SK-N-SH treated with all-trans-retinoic acid at 6 μM for 48 hours (cell line): ENCODE measurements around the gene ABI3.

Source experiments
- ATAC-seq: fragments of 200-7000 bp; cut with Tn5 transposase; 3 replicates; pipeline ENCODE4 v1.9.1; 2020; ENCODE audit warnings: mild to moderate bottlenecking, moderate library complexity
- BACH2 ChIP-seq: fragments of 250-450 bp; sonication (Bioruptor Pico); IDR thresholded peaks from 2 replicates; pipeline ENCODE4 v1.9.0; 2021; ENCODE audit warnings: mild to moderate bottlenecking, borderline replicate concordance
- CSDC2 ChIP-seq: fragments of 250-450 bp; sonication (Bioruptor Pico); IDR thresholded peaks from 2 replicates; pipeline ENCODE4 v1.5.0; 2020; ENCODE audit warnings: mild to moderate bottlenecking, moderate library complexity
- ESRRG ChIP-seq: fragments of 250-450 bp; sonication (Bioruptor Pico); IDR thresholded peaks from 2 replicates; pipeline ENCODE4 v1.6.1; 2021; ENCODE audit warnings: mild to moderate bottlenecking
- GLIS3 ChIP-seq: fragments of 250-450 bp; sonication (Bioruptor Pico); IDR thresholded peaks from 2 replicates; pipeline ENCODE4 v1.5.0; 2020; ENCODE audit warnings: mild to moderate bottlenecking, moderate library complexity
- ISL1 ChIP-seq: fragments of 250-450 bp; sonication (Bioruptor Pico); IDR thresholded peaks from 2 replicates; pipeline ENCODE4 v2.1.2; 2022; ENCODE audit warnings: mild to moderate bottlenecking, moderate library complexity
- RARB ChIP-seq: fragments of 250-450 bp; sonication (Bioruptor Pico); IDR thresholded peaks from 2 replicates; pipeline ENCODE4 v1.8.0; 2021; ENCODE audit warnings: mild to moderate bottlenecking, moderate library complexity
- SNAI2 ChIP-seq: fragments of 250-450 bp; sonication (Bioruptor Pico); IDR thresholded peaks from 2 replicates; pipeline ENCODE4 v1.5.0; 2020; ENCODE audit warnings: mild to moderate bottlenecking, moderate library complexity
- TOX ChIP-seq: fragments of 250-450 bp; sonication (Bioruptor Pico); IDR thresholded peaks from 2 replicates; pipeline ENCODE4 v1.8.0; 2021; ENCODE audit warnings: mild to moderate bottlenecking, moderate library complexity, borderline replicate concordance
- ZFP3 ChIP-seq: fragments of 250-450 bp; sonication (Bioruptor Pico); IDR thresholded peaks from 2 replicates; pipeline ENCODE4 v1.5.0; 2020; ENCODE audit warnings: mild to moderate bottlenecking, moderate library complexity
- ZFP30 ChIP-seq: fragments of 450-650 bp; formaldehyde crosslinking; IDR thresholded peaks from 2 replicates; pipeline ENCODE4 v1.5.0; 2022; ENCODE audit warnings: mild to moderate bottlenecking, moderate library complexity
- ZNF565 ChIP-seq: fragments of 450-650 bp; formaldehyde crosslinking; conservative IDR thresholded peaks from 2 replicates; pipeline ENCODE4 v1.5.0; 2020; ENCODE audit warnings: low read depth, mild to moderate bottlenecking, moderate library complexity
- ZNF8 ChIP-seq: fragments of 450-650 bp; formaldehyde crosslinking; IDR thresholded peaks from 2 replicates; pipeline ENCODE4 v1.5.0; 2020; ENCODE audit warnings: mild to moderate bottlenecking, moderate library complexity
- TF ChIP-seq, protein P1 (sequence below): fragments of 250-450 bp; sonication (Bioruptor Pico); IDR thresholded peaks from 2 replicates; pipeline ENCODE4 v1.8.0; 2021; ENCODE audit warnings: low read depth, mild to moderate bottlenecking, moderate library complexity, borderline replicate concordance
- TF ChIP-seq, protein P2 (sequence below): fragments of 250-450 bp; sonication (Bioruptor Pico); IDR thresholded peaks from 2 replicates; pipeline ENCODE4 v1.5.1; 2021; ENCODE audit warnings: mild to moderate bottlenecking, moderate library complexity
- TF ChIP-seq, protein P3 (sequence below): fragments of 250-450 bp; sonication (Bioruptor Pico); IDR thresholded peaks from 2 replicates; pipeline ENCODE4 v1.8.0; 2020; ENCODE audit warnings: mild to moderate bottlenecking, moderate library complexity, borderline replicate concordance
- TF ChIP-seq, protein P4 (sequence below): fragments of 250-450 bp; sonication (Bioruptor Pico); IDR thresholded peaks from 2 replicates; pipeline ENCODE4 v1.5.0; 2020; ENCODE audit warnings: mild to moderate bottlenecking, moderate library complexity

ABI3 gene

DNA sequence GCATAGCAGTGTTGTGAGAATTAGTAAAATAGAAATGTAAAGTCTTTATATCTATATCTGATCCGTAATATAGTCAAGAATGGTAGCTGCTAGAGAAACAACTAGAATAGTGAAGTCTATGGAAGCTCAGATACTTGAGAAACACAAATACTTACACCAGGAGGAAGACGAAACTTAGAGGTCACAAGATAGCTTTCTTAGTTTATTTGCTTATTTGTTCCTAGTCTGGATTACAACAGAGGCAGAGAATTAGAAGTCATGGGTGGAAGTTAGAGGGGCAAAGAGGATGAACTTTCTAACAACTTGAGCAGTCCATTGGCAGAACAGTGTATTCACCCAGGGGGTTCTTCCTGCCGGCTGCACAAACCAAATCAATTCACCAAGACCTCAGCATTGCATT is 14.0 kb upstream of the ABI3 start:
- no peak for ATAC-seq
- no peak for TF ChIP-seq ESRRG (CRISPR knock-in tag)
- TF ChIP-seq BACH2 (CRISPR knock-in tag) = no peak
- no peak for TF ChIP-seq GLIS3 (CRISPR knock-in tag)
- TF ChIP-seq, protein P1, sequence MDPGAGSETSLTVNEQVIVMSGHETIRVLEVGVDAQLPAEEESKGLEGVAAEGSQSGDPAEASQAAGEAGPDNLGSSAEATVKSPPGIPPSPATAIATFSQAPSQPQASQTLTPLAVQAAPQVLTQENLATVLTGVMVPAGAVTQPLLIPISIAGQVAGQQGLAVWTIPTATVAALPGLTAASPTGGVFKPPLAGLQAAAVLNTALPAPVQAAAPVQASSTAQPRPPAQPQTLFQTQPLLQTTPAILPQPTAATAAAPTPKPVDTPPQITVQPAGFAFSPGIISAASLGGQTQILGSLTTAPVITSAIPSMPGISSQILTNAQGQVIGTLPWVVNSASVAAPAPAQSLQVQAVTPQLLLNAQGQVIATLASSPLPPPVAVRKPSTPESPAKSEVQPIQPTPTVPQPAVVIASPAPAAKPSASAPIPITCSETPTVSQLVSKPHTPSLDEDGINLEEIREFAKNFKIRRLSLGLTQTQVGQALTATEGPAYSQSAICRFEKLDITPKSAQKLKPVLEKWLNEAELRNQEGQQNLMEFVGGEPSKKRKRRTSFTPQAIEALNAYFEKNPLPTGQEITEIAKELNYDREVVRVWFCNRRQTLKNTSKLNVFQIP = no peak
- TF ChIP-seq CSDC2 (CRISPR knock-in tag) = no peak
- TF ChIP-seq SNAI2 = no peak

DNA sequence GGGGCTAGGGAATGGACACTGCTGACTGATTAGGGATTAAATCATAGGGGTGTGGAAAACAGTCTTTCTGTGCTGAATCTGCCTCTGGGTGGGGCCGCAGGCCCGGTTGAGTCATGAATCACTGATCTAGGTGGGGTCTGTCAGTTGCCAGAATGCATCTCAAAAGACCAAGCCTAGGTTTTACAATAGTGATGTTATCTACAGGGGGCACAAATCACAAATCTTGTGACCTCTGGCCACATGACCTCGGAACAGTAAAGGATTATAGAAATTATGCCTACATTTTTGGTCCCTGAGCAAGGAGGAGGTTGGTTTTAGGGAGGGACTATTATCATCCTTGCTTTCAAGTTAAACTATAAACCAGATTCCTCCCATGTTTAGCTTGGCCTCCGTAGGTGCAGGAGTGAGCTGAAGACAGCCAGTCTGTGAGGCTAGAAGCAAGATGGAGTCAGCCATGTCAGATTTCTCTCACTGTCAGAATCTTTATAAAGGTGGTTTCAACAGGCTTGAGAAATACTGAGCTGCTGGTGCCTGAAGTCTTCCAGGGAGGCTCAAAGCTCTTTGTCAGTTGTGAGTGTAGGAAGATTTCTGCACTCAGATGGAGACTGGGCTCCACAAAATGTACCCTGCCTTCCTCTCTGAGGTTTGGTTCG is 13.0 kb upstream of the ABI3 start:
- no peak for ATAC-seq
- TF ChIP-seq GLIS3 (CRISPR knock-in tag) (no peak), RARB (CRISPR knock-in tag) (no peak), ESRRG (CRISPR knock-in tag) (no peak), SNAI2 (no peak), ZFP30 (CRISPR knock-in tag) (no peak), ISL1 (CRISPR knock-in tag) (no peak), ZNF565 (no peak)
- TF ChIP-seq, protein P2, sequence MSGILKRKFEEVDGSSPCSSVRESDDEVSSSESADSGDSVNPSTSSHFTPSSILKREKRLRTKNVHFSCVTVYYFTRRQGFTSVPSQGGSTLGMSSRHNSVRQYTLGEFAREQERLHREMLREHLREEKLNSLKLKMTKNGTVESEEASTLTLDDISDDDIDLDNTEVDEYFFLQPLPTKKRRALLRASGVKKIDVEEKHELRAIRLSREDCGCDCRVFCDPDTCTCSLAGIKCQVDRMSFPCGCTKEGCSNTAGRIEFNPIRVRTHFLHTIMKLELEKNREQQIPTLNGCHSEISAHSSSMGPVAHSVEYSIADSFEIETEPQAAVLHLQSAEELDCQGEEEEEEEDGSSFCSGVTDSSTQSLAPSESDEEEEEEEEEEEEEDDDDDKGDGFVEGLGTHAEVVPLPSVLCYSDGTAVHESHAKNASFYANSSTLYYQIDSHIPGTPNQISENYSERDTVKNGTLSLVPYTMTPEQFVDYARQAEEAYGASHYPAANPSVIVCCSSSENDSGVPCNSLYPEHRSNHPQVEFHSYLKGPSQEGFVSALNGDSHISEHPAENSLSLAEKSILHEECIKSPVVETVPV = no peak
- TF ChIP-seq, protein P1 = no peak

DNA sequence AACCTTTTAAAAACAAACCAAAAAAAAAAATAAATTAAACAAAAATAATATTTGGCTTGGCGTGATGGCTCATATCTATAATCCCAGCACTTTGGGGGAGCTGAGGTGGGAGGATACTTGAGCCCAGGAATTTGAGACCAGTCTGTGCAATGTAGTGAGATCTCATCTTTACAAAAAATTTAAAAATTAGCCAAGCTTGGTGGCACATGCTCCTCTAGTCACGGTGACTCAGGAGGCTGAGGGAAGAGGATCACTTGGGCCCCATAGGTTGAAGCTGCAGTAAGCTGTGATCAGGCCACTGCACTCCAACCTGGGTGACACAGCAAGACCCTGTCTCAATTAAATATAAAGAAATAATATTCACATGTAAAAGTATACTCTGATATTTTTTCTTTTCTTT is 12.3 kb upstream of the ABI3 start:
- TF ChIP-seq GLIS3 (CRISPR knock-in tag) = no peak
- no peak for TF ChIP-seq CSDC2 (CRISPR knock-in tag)
- TF ChIP-seq ISL1 (CRISPR knock-in tag) = no peak
- no peak for TF ChIP-seq TOX (CRISPR knock-in tag)
- no peak for TF ChIP-seq SNAI2
- TF ChIP-seq ZFP3 (CRISPR knock-in tag) = no peak
- no peak for TF ChIP-seq ZNF8 (CRISPR knock-in tag)
- TF ChIP-seq, protein P1 = no peak
- TF ChIP-seq, protein P3, sequence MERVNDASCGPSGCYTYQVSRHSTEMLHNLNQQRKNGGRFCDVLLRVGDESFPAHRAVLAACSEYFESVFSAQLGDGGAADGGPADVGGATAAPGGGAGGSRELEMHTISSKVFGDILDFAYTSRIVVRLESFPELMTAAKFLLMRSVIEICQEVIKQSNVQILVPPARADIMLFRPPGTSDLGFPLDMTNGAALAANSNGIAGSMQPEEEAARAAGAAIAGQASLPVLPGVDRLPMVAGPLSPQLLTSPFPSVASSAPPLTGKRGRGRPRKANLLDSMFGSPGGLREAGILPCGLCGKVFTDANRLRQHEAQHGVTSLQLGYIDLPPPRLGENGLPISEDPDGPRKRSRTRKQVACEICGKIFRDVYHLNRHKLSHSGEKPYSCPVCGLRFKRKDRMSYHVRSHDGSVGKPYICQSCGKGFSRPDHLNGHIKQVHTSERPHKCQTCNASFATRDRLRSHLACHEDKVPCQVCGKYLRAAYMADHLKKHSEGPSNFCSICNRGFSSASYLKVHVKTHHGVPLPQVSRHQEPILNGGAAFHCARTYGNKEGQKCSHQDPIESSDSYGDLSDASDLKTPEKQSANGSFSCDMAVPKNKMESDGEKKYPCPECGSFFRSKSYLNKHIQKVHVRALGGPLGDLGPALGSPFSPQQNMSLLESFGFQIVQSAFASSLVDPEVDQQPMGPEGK (CRISPR knock-in tag) = no peak
- TF ChIP-seq, protein P4, sequence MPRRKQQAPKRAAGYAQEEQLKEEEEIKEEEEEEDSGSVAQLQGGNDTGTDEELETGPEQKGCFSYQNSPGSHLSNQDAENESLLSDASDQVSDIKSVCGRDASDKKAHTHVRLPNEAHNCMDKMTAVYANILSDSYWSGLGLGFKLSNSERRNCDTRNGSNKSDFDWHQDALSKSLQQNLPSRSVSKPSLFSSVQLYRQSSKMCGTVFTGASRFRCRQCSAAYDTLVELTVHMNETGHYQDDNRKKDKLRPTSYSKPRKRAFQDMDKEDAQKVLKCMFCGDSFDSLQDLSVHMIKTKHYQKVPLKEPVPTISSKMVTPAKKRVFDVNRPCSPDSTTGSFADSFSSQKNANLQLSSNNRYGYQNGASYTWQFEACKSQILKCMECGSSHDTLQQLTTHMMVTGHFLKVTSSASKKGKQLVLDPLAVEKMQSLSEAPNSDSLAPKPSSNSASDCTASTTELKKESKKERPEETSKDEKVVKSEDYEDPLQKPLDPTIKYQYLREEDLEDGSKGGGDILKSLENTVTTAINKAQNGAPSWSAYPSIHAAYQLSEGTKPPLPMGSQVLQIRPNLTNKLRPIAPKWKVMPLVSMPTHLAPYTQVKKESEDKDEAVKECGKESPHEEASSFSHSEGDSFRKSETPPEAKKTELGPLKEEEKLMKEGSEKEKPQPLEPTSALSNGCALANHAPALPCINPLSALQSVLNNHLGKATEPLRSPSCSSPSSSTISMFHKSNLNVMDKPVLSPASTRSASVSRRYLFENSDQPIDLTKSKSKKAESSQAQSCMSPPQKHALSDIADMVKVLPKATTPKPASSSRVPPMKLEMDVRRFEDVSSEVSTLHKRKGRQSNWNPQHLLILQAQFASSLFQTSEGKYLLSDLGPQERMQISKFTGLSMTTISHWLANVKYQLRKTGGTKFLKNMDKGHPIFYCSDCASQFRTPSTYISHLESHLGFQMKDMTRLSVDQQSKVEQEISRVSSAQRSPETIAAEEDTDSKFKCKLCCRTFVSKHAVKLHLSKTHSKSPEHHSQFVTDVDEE = no peak
- no peak for TF ChIP-seq ESRRG (CRISPR knock-in tag)
- no peak for TF ChIP-seq ZFP30 (CRISPR knock-in tag)
- ATAC-seq = no peak
